Endodermal cell (in vitro differentiated cells): ENCODE measurements around the gene ANGPTL2. TPM values are rescaled to one million over a fixed set of nuclear protein-coding genes. Genes with fewer than 3 reads are reported as not detected.

Experiments used
- DNase-seq: peaks from one replicate; pipeline ENCODE4 v3.0.0-alpha.2; 2017
- H3K27ac ChIP-seq: 2 replicates; pipeline ENCODE4 v1.5.1; 2013; ENCODE audit warnings: mild to moderate bottlenecking, low read depth, low read length, moderate library complexity
- H3K27me3 ChIP-seq: 2 replicates; pipeline ENCODE4 v1.6.1; 2013; ENCODE audit warnings: mild to moderate bottlenecking, low read length, moderate library complexity; ENCODE audit not compliant: insufficient read depth, control insufficient read depth, poor library complexity, severe bottlenecking
- H3K36me3 ChIP-seq: 2 replicates; pipeline ENCODE4 v1.7.0; 2013; ENCODE audit warnings: mild to moderate bottlenecking, low read length, moderate library complexity; ENCODE audit not compliant: control insufficient read depth, insufficient read depth
- H3K4me1 ChIP-seq: one replicate; pipeline ENCODE4 v1.7.0; 2013; ENCODE audit warnings: low read length; ENCODE audit not compliant: control insufficient read depth, insufficient read depth
- H3K4me3 ChIP-seq: 2 replicates; pipeline ENCODE4 v1.5.1; 2013; ENCODE audit warnings: mild to moderate bottlenecking, low read length, moderate library complexity
- H3K9ac ChIP-seq: 2 replicates; pipeline ENCODE4 v1.6.1; 2013; ENCODE audit warnings: mild to moderate bottlenecking, low read length, moderate library complexity; ENCODE audit not compliant: poor library complexity, severe bottlenecking; ENCODE audit errors: extremely low read depth
- H3K9me3 ChIP-seq: 2 replicates; pipeline ENCODE4 v1.6.1; 2013; ENCODE audit warnings: mild to moderate bottlenecking, low read length, moderate library complexity; ENCODE audit not compliant: control insufficient read depth
- H3K27ac Mint-ChIP-seq: 2 replicates; pipeline ENCODE4 v1.8.0; 2020; ENCODE audit warnings: mixed read lengths
- H3K27me3 Mint-ChIP-seq: 2 replicates; pipeline ENCODE4 v1.8.0; 2021; ENCODE audit warnings: mild to moderate bottlenecking, mixed read lengths; ENCODE audit not compliant: insufficient read depth
- H3K36me3 Mint-ChIP-seq: 2 replicates; pipeline ENCODE4 v1.8.0; 2020; ENCODE audit warnings: low read depth, mixed read lengths
- H3K4me1 Mint-ChIP-seq: 2 replicates; pipeline ENCODE4 v1.8.0; 2020; ENCODE audit warnings: mixed read lengths
- H3K4me3 Mint-ChIP-seq: 2 replicates; pipeline ENCODE4 v1.8.0; 2020; ENCODE audit warnings: mild to moderate bottlenecking, moderate library complexity, mixed read lengths
- H3K9me3 Mint-ChIP-seq: 2 replicates; pipeline ENCODE4 v1.8.0; 2020; ENCODE audit warnings: mild to moderate bottlenecking, mixed read lengths
- WGBS, 2 experiments: methylation state at CpG; one replicate each; pipeline versions ENCODE4 v1.1.5 to v1.1.7; 2013; ENCODE audit warnings: missing lambda C conversion rate in 2 of 2, mixed read lengths in 1 of 2; ENCODE audit not compliant: insufficient coverage in 1 of 2, insufficient read length in 1 of 2; 5-methylcytosine and 5-hydroxymethylcytosine counted together
- total RNA-seq, 2 donors: library from RNA; stranded (reverse); fragmentation: NEBNext Ultra II Directional in 1 of 2; extraction: Animal tissue kit (Norgen Biotek cat#: 25700) in 1 of 2; gene quantifications; 2 replicates in 1 of 2; 3 replicates in 1 of 2; pipeline ENCODE4 v1.2.1, GENCODE V29; 2021
- TF ChIP-seq, protein P1 (sequence below): fragments of 200-600 bp; sonication (generic); conservative IDR thresholded peaks from 2 replicates; pipeline ENCODE4 v1.5.0; 2021; ENCODE audit warnings: antibody characterized with exemption, mild to moderate bottlenecking

ANGPTL2 gene
- total RNA-seq, 2 donors from 2014 or later = 14.8 to 17.1 TPM

DNA sequence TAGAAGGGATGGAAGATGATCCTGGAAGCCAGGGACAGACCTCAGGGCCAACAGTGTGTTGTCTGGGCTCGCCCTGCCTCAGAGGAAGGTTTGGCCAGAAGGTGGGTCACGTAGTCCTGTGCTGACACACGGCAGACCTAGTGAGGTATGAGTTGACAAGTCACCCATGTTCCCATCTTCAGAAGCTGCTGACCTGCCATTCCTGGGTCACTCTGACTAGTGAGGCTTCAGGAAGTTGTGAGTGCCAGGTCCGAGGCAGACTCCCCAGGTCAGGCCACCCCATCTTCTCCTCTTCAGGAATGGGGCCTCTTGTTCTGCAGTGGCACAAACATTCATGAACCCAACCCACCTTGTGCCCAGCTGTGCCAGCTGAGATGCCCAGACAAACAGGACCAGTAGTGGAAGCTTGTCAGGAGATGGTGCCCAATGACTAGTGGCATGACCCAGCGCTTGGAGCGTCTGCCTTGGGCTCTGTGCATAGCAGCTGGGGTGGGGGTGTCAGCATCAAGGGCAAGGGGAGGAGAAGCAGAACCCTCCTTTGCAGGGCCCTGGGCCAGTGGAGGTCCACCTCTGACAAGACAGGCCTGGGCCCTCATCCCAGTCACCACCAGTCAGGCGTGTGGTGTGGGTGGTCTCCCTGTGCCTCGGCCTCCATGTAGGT lies 16.8 kb upstream of the ANGPTL2 start:
- Histone ChIP-seq H3K36me3 (no peaks in the 10 kb centered on the region), H3K9me3 (no peaks in the 10 kb centered on the region), H3K4me3 (no peak overlapping the region), H3K27me3 (no peaks in the 10 kb centered on the region), H3K27ac (no peak overlapping the region), H3K4me1 (peaks cover 2% of the 10 kb centered on the region), H3K9ac (no peak overlapping the region)
- H3K4me1 Mint-ChIP-seq = peaks cover 33% of the 10 kb centered on the region
- TF ChIP-seq, protein P1, sequence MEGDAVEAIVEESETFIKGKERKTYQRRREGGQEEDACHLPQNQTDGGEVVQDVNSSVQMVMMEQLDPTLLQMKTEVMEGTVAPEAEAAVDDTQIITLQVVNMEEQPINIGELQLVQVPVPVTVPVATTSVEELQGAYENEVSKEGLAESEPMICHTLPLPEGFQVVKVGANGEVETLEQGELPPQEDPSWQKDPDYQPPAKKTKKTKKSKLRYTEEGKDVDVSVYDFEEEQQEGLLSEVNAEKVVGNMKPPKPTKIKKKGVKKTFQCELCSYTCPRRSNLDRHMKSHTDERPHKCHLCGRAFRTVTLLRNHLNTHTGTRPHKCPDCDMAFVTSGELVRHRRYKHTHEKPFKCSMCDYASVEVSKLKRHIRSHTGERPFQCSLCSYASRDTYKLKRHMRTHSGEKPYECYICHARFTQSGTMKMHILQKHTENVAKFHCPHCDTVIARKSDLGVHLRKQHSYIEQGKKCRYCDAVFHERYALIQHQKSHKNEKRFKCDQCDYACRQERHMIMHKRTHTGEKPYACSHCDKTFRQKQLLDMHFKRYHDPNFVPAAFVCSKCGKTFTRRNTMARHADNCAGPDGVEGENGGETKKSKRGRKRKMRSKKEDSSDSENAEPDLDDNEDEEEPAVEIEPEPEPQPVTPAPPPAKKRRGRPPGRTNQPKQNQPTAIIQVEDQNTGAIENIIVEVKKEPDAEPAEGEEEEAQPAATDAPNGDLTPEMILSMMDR = no peak
- peak; percentile 42 for DNase-seq
- H3K36me3 Mint-ChIP-seq = no peaks in the 10 kb centered on the region
- WGBS, 2 experiments = 93 to 94% methylated on average over 5 to 8 of the region's 8 CpGs
- H3K9me3 Mint-ChIP-seq = no peaks in the 10 kb centered on the region
- no peak overlapping the region for H3K4me3 Mint-ChIP-seq
- H3K27ac Mint-ChIP-seq = no peak overlapping the region
- no peaks in the 10 kb centered on the region for H3K27me3 Mint-ChIP-seq

DNA sequence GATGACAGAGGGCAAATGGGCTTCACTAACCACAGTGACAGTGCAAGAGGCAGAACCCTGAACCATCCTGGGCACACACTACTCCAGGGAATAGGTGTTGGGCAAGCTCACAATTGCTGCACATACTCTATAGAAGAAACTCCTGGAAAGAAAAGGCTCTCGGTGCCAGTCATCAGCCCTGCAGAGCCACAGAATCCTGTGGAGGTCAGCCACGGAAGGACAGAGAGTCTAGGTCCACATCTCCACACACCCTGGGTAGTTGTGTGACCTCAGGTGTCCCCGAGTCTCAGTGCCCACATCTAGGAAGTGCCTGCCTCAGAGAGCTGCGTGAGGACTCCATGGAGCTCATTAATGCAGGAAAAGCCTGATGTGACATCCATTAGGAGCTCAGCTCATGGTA lies 16.0 kb upstream of the ANGPTL2 start:
- Histone ChIP-seq H3K9ac (no peak overlapping the region), H3K9me3 (no peaks in the 10 kb centered on the region), H3K4me3 (no peak overlapping the region), H3K27ac (no peak overlapping the region), H3K27me3 (no peaks in the 10 kb centered on the region), H3K4me1 (peaks cover 10% of the 10 kb centered on the region), H3K36me3 (no peaks in the 10 kb centered on the region)
- peak; percentile 30 for DNase-seq
- TF ChIP-seq, protein P1 = no peak
- Mint-ChIP-seq H3K4me3 (no peak overlapping the region), H3K4me1 (peaks cover 36% of the 10 kb centered on the region), H3K27me3 (no peaks in the 10 kb centered on the region), H3K27ac (no peak overlapping the region), H3K36me3 (no peaks in the 10 kb centered on the region), H3K9me3 (no peaks in the 10 kb centered on the region)
- WGBS, 2 experiments = 91 to 100% methylated on average over 4 of the region's 4 CpGs

DNA sequence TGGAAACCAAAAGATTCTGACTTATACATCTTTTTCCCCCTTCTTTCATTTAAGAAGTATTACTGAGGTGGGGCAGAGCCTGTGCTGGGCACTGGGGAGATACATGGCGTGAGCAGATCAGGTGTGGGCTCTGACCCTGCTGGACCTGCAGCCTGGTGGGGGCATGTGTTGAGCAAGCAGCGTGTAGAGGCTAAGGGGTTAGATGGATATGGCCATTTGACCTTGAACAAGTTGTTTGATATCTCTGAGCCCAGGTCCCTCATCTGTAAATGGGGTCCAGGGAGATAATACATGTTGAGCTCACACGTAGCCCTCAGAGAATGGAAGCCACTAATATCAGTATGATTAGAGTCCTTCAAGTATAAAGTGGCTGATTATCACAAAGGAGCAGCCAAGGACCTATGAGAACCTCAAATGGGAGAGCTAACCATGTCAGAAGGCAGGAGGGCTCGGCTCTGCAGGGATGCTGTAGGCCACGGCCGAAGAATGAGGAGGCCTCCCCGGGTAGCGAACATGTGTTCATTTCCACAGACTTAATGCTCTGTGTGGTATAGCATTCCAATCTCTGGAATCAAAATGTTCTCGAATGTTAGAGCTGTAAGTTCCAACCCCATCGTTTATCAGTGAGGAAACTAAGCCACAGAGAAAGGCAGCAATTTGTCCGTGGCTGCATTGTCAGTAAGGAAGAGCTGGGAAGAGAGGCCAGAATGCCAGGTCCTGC lies 15.4 kb upstream of the ANGPTL2 start:
- Mint-ChIP-seq H3K36me3 (no peaks in the 10 kb centered on the region), H3K27me3 (no peaks in the 10 kb centered on the region), H3K27ac (no peak overlapping the region), H3K9me3 (no peaks in the 10 kb centered on the region), H3K4me1 (peaks cover 35% of the 10 kb centered on the region), H3K4me3 (no peak overlapping the region)
- H3K4me1 ChIP-seq = peaks cover 16% of the 10 kb centered on the region
- WGBS, 2 experiments = 93 to 94% methylated on average over 10 to 11 of the region's 11 CpGs
- H3K36me3 ChIP-seq = no peaks in the 10 kb centered on the region
- no peaks in the 10 kb centered on the region for H3K27me3 ChIP-seq
- H3K9ac ChIP-seq = no peak overlapping the region
- H3K4me3 ChIP-seq = no peak overlapping the region
- no peak for DNase-seq
- H3K9me3 ChIP-seq = no peaks in the 10 kb centered on the region
- H3K27ac ChIP-seq = no peak overlapping the region
- TF ChIP-seq, protein P1 = no peak
